SK-N-SH treated with all-trans-retinoic acid at 6 μM for 48 hours (cell line): ENCODE results near the gene PKNOX2.

Experiments used
- CSDC2 ChIP-seq: fragments of 250-450 bp; sonication (Bioruptor Pico); IDR thresholded peaks from 2 replicates; pipeline ENCODE4 v1.5.0; 2020; ENCODE audit warnings: mild to moderate bottlenecking, moderate library complexity
- RARB ChIP-seq: fragments of 250-450 bp; sonication (Bioruptor Pico); IDR thresholded peaks from 2 replicates; pipeline ENCODE4 v1.8.0; 2021; ENCODE audit warnings: mild to moderate bottlenecking, moderate library complexity
- ZFP3 ChIP-seq: fragments of 250-450 bp; sonication (Bioruptor Pico); IDR thresholded peaks from 2 replicates; pipeline ENCODE4 v1.5.0; 2020; ENCODE audit warnings: mild to moderate bottlenecking, moderate library complexity
- ZNF70 ChIP-seq: fragments of 450-650 bp; formaldehyde crosslinking; IDR thresholded peaks from 2 replicates; pipeline ENCODE4 v1.5.0; 2020; ENCODE audit warnings: mild to moderate bottlenecking, moderate library complexity
- TF ChIP-seq, protein P1 (sequence below): fragments of 250-450 bp; sonication (Bioruptor Pico); IDR thresholded peaks from 2 replicates; pipeline ENCODE4 v1.5.1; 2021; ENCODE audit warnings: mild to moderate bottlenecking, moderate library complexity
- TF ChIP-seq, protein P2 (sequence below): fragments of 250-450 bp; sonication (Bioruptor Pico); IDR thresholded peaks from 2 replicates; pipeline ENCODE4 v1.8.0; 2020; ENCODE audit warnings: mild to moderate bottlenecking, moderate library complexity, borderline replicate concordance

DNA sequence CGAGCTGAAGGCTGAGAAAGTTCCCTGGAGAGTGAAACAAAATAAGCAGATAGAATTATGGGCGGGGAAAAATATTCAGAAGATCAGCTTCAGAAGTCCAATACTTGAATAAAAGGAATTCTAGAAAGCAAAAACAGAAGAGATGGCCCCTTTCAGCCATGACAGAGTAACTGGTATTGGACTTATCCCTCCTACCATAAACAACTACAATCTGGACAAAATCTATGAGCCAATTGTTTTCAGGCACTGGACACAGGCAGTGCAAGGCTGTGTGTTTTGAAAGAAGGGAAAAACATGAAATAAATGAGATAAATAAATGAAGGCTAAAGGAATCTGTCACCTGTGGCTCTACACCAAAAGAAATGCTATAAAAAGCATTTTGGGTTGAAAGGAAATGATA is 305.8 kb downstream of the PKNOX2 start:
- TF ChIP-seq, protein P1, sequence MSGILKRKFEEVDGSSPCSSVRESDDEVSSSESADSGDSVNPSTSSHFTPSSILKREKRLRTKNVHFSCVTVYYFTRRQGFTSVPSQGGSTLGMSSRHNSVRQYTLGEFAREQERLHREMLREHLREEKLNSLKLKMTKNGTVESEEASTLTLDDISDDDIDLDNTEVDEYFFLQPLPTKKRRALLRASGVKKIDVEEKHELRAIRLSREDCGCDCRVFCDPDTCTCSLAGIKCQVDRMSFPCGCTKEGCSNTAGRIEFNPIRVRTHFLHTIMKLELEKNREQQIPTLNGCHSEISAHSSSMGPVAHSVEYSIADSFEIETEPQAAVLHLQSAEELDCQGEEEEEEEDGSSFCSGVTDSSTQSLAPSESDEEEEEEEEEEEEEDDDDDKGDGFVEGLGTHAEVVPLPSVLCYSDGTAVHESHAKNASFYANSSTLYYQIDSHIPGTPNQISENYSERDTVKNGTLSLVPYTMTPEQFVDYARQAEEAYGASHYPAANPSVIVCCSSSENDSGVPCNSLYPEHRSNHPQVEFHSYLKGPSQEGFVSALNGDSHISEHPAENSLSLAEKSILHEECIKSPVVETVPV = no peak
- TF ChIP-seq ZNF70 (CRISPR knock-in tag) (no peak), ZFP3 (CRISPR knock-in tag) (no peak), RARB (no peak), CSDC2 (CRISPR knock-in tag) (no peak)
- TF ChIP-seq, protein P2, sequence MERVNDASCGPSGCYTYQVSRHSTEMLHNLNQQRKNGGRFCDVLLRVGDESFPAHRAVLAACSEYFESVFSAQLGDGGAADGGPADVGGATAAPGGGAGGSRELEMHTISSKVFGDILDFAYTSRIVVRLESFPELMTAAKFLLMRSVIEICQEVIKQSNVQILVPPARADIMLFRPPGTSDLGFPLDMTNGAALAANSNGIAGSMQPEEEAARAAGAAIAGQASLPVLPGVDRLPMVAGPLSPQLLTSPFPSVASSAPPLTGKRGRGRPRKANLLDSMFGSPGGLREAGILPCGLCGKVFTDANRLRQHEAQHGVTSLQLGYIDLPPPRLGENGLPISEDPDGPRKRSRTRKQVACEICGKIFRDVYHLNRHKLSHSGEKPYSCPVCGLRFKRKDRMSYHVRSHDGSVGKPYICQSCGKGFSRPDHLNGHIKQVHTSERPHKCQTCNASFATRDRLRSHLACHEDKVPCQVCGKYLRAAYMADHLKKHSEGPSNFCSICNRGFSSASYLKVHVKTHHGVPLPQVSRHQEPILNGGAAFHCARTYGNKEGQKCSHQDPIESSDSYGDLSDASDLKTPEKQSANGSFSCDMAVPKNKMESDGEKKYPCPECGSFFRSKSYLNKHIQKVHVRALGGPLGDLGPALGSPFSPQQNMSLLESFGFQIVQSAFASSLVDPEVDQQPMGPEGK (CRISPR knock-in tag) = no peak
